ENCODE results near the gene ZNF432. TPM values are rescaled to one million over a fixed set of nuclear protein-coding genes. Genes with fewer than 3 reads are reported as not detected.

ZNF432 gene
- total and polyA plus RNA-seq, 10 of the 15 experiments (the other 5 are each of a cell fraction or from before 2014, with no cell fraction given) = 1.7 to 7.2 (median 4.3) TPM

DNA sequence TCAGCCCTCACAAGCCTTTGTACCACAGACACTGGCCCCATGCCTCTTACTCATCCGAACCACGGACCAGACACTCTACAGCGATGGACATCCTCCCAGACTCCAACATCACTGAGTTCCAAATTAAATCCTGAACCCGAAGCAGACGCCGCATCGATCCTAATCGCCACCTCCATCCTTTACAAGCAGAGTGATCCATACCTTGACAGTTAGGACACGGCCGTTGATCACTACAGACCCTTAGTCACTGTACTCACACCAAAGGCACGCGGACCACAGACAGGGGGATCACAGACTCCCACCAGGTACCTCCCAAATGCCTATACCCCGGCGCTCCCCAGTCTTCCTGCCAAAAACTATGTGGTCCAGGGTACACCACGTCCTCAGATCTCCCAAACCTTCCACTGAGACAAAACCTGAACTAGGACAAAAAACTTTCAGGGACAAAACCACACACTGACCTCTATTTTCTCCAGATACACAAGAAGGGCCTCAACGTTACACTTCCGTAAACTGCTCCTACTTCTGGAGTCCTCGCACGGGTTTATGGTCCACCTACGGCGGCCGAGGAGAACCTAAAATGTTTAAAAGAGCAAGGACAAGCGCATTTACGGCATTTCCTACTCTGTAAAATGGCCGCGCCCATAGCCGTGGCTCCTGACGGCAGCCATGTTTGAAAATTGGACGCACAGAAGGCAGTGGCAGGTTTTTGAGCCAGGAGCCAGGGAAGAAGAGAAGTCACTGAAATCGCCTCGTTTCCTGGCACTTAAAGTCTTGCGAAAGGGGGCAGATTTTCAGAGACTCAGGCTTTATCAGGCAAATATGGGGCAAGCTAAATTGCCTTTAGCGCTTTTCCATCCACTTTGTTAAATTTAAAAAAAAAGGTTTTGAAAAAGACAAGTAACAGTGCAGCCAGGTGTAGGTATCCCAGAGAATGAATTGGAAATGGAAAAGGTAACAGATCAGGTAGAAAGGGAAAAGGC lies 62.0 kb downstream of the ZNF432 start, which contains the start of gene ZNF350 (continued):
- TF ChIP-seq NFYB (IDR thresholded peaks at IDR 0.05; ENCODE audit: insufficient read depth, low read depth, low read length) (no peak), IRF5 (IDR thresholded peaks at IDR 0.05; ENCODE audit: borderline replicate concordance) (no peak), DPF2 (IDR thresholded peaks at IDR 0.05) (no peak), NFYA (IDR thresholded peaks at IDR 0.05; ENCODE audit: borderline replicate concordance, low read depth, low read length) (no peak), NFXL1 (IDR thresholded peaks at IDR 0.05; ENCODE audit: borderline replicate concordance) (no peak), TBL1XR1 (IDR thresholded peaks at IDR 0.05; ENCODE audit: low read depth, low read length) (peak; percentile 41; the same call in 1 of the 2 replicates), ZNF274 (IDR thresholded peaks at IDR 0.05; ENCODE audit: insufficient read depth, insufficient read length) (no peak), ZBTB11 (CRISPR knock-in tag; IDR thresholded peaks at IDR 0.05) (no peak), ZNF24 (IDR thresholded peaks at IDR 0.05) (no peak), GATAD2B (conservative IDR thresholded peaks at IDR 0.05; ENCODE audit: low read depth) (0 out of 2 replicates have a peak, but pooled peaks have one; percentile 27), IKZF2 (IDR thresholded peaks at IDR 0.05) (no peak), SMAD1 (IDR thresholded peaks at IDR 0.05; ENCODE audit: low read depth, partially characterized antibody) (no peak), SP1 (IDR thresholded peaks at IDR 0.05; ENCODE audit: low read depth, low read length) (peak; percentile 52), EED (IDR thresholded peaks at IDR 0.05; ENCODE audit: low read depth) (no peak), RCOR1 (conservative IDR thresholded peaks at IDR 0.05; ENCODE audit: low read depth, low read length) (peak; percentile 99), MTA3 (IDR thresholded peaks at IDR 0.05; ENCODE audit: borderline replicate concordance, low read length) (no peak), PML (IDR thresholded peaks at IDR 0.05; ENCODE audit: low read length) (peak; percentile 83), YBX1 (IDR thresholded peaks at IDR 0.05) (no peak), CREB1 (IDR thresholded peaks at IDR 0.05; ENCODE audit: low read depth) (peak; percentile 68), TCF7 (IDR thresholded peaks at IDR 0.05; ENCODE audit: borderline replicate concordance) (no peak), IKZF1 (conservative IDR thresholded peaks at IDR 0.05) (peak; percentile 94)
- TF ChIP-seq, protein P1, sequence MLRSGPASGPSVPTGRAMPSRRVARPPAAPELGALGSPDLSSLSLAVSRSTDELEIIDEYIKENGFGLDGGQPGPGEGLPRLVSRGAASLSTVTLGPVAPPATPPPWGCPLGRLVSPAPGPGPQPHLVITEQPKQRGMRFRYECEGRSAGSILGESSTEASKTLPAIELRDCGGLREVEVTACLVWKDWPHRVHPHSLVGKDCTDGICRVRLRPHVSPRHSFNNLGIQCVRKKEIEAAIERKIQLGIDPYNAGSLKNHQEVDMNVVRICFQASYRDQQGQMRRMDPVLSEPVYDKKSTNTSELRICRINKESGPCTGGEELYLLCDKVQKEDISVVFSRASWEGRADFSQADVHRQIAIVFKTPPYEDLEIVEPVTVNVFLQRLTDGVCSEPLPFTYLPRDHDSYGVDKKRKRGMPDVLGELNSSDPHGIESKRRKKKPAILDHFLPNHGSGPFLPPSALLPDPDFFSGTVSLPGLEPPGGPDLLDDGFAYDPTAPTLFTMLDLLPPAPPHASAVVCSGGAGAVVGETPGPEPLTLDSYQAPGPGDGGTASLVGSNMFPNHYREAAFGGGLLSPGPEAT (IDR thresholded peaks at IDR 0.05; ENCODE audit: low read depth) = peak; percentile 78
- TF ChIP-seq, protein P2, sequence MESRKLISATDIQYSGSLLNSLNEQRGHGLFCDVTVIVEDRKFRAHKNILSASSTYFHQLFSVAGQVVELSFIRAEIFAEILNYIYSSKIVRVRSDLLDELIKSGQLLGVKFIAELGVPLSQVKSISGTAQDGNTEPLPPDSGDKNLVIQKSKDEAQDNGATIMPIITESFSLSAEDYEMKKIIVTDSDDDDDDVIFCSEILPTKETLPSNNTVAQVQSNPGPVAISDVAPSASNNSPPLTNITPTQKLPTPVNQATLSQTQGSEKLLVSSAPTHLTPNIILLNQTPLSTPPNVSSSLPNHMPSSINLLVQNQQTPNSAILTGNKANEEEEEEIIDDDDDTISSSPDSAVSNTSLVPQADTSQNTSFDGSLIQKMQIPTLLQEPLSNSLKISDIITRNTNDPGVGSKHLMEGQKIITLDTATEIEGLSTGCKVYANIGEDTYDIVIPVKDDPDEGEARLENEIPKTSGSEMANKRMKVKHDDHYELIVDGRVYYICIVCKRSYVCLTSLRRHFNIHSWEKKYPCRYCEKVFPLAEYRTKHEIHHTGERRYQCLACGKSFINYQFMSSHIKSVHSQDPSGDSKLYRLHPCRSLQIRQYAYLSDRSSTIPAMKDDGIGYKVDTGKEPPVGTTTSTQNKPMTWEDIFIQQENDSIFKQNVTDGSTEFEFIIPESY (IDR thresholded peaks at IDR 0.05) = peak; percentile 50; the same call in 1 of the 2 replicates
